Activated B cell treated with CpG ODN at 0.5 μM for 24 hours (primary cell): ENCODE data around the gene ZDHHC5. TPM values are rescaled to one million over a fixed set of nuclear protein-coding genes. Genes with fewer than 3 reads are reported as not detected.
"Not testable (repeated sequence)": the region's sequence is repeated elsewhere in the genome, so short reads cannot be mapped to it uniquely, and the experiment has no call there.

Experiments used
- ATAC-seq: fragments of 200-7000 bp; cut with Tn5 transposase; one replicate; pipeline ENCODE4 v1.10.0; 2021; ENCODE audit warnings: low read depth, mild to moderate bottlenecking, moderate library complexity
- CTCF ChIA-PET: fragments of 350-600 bp; sonication (Branson Sonifier 250); formaldehyde crosslinking; loops from one replicate; lab custom pipeline; 2021; ENCODE audit warnings: antibody characterized with exemption; lab: Charles Lee
- POLR2A ChIA-PET: fragments of 350-600 bp; sonication (Branson Sonifier 250); formaldehyde crosslinking; loops from one replicate; lab custom pipeline; 2021; ENCODE audit warnings: antibody characterized with exemption; lab: Charles Lee
- DNase-seq: peaks from one replicate; pipeline ENCODE4 v3.0.0; 2022
- H3K27ac Mint-ChIP-seq: one replicate; pipeline ENCODE4 v1.8.0; 2020; ENCODE audit warnings: mixed read lengths
- H3K27me3 Mint-ChIP-seq: one replicate; pipeline ENCODE4 v1.8.0; 2021; ENCODE audit warnings: mixed read lengths
- H3K36me3 Mint-ChIP-seq: one replicate; pipeline ENCODE4 v1.8.0; 2021; ENCODE audit warnings: low read depth, mixed read lengths
- H3K4me1 Mint-ChIP-seq: one replicate; pipeline ENCODE4 v1.8.0; 2021; ENCODE audit warnings: mixed read lengths
- H3K4me3 Mint-ChIP-seq: one replicate; pipeline ENCODE4 v1.8.0; 2020; ENCODE audit warnings: mild to moderate bottlenecking, mixed read lengths
- H3K9me3 Mint-ChIP-seq: one replicate; pipeline ENCODE4 v1.8.0; 2020; ENCODE audit warnings: mixed read lengths
- CTCF ChIP-seq: fragments of 200-600 bp; IDR thresholded peaks from one replicate; pipeline ENCODE4 v1.8.0; 2022; ENCODE audit warnings: antibody characterized with exemption, mild to moderate bottlenecking
- intact Hi-C: fragments of 100-400 bp; cut with micrococcal nuclease; formaldehyde crosslinking; loops from one replicate; pipeline ENCODE4 v1.15.1; 2024
- total RNA-seq: library from RNA; stranded (reverse); gene quantifications from 2 replicates; pipeline ENCODE4 v1.2.3, GENCODE V29; 2022

Gene ZDHHC5
- total RNA-seq, 1 donor from 2014 or later = 60.7 TPM

DNA sequence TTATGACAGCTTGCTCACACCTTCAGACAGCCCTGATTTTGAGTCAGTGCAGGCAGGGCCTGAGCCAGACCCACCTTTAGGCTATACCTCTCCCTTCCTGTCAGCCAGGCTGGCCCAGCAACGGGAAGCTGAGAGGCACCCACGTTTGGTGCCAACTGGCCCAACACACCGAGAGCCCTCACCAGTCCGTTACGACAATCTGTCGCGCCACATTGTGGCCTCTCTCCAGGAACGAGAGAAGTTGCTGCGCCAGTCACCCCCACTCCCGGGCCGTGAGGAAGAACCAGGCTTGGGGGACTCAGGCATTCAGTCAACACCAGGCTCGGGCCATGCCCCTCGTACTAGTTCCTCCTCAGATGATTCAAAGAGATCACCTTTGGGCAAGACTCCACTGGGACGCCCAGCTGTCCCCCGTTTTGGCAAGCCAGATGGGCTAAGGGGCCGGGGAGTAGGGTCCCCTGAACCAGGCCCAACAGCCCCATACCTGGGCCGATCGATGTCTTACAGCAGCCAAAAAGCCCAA is 31.0 kb downstream of the ZDHHC5 start:
- Mint-ChIP-seq H3K4me1 (no peaks in the 10 kb centered on the region), H3K27me3 (no peaks in the 10 kb centered on the region), H3K36me3 (peaks cover 84% of the 10 kb centered on the region), H3K9me3 (no peaks in the 10 kb centered on the region), H3K27ac (no peak overlapping the region), H3K4me3 (no peak overlapping the region)
- no peak for DNase-seq
- no peak for ATAC-seq
- TF ChIP-seq CTCF = no peak
- intact Hi-C loops = no loop called here
- CTCF ChIA-PET = no interaction called here
- POLR2A ChIA-PET = no interaction called here

GRCh38 chr11:57699813-57700212 is 31.9 kb downstream of the ZDHHC5 start:
- ATAC-seq = no peak
- H3K4me1 Mint-ChIP-seq = no peaks in the 10 kb centered on the region
- H3K36me3 Mint-ChIP-seq = peaks cover 87% of the 10 kb centered on the region
- no peaks in the 10 kb centered on the region for H3K9me3 Mint-ChIP-seq
- H3K4me3 Mint-ChIP-seq = no peak overlapping the region
- ChIA-PET POLR2A (no interaction called here), CTCF (no interaction called here)
- no peak overlapping the region for H3K27ac Mint-ChIP-seq
- no peak for DNase-seq
- H3K27me3 Mint-ChIP-seq = no peaks in the 10 kb centered on the region
- no peak for TF ChIP-seq CTCF
- intact Hi-C loops = no loop called here

DNA sequence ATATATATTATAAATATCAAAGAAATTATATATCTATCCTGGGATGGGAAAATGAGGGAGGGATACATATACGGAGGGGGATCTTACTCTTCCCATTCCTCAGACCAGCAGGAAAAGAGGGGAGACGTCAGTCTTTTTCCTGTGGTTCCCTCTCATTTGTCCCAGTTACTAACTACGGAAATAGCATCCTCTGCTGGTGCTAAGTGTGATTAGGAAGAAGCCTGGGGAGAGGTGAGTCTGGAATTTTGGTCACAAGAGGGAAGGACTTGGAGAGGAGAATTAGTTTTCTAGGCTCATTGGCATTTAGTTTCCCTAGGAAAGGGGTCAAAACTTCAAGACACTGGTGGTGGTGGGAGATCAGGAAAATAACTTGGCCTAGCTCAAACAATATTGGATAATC is 32.5 kb downstream of the ZDHHC5 start:
- no peaks in the 10 kb centered on the region for H3K27me3 Mint-ChIP-seq
- intact Hi-C loops = no loop called here
- H3K27ac Mint-ChIP-seq = no peak overlapping the region
- H3K4me3 Mint-ChIP-seq = no peak overlapping the region
- no peaks in the 10 kb centered on the region for H3K9me3 Mint-ChIP-seq
- DNase-seq = no peak
- ChIA-PET CTCF (no interaction called here), POLR2A (no interaction called here)
- H3K4me1 Mint-ChIP-seq = no peaks in the 10 kb centered on the region
- TF ChIP-seq CTCF = no peak
- ATAC-seq = no peak
- H3K36me3 Mint-ChIP-seq = peaks cover 84% of the 10 kb centered on the region

GRCh38 chr11:57703341-57703740 is 35.4 kb downstream of the ZDHHC5 start:
- CTCF ChIA-PET = interaction anchor here (0.7 to 1.6 kb wide), 2 partner anchors 31 to 97 kb away, joined by 3 to 5 read pairs; no protein-coding TSS in a partner anchor

GRCh38 chr11:57704932-57705331 is 37.0 kb downstream of the ZDHHC5 start:
- DNase-seq = no peak
- Mint-ChIP-seq H3K4me1 (peaks cover 8% of the 10 kb centered on the region), H3K27me3 (no peaks in the 10 kb centered on the region), H3K4me3 (no peak overlapping the region), H3K9me3 (no peaks in the 10 kb centered on the region), H3K27ac (no peak overlapping the region), H3K36me3 (peaks cover 63% of the 10 kb centered on the region)
- CTCF ChIA-PET = no interaction called here
- intact Hi-C loops = no loop called here
- no peak for ATAC-seq
- no peak for TF ChIP-seq CTCF
- POLR2A ChIA-PET = interaction anchor here (0.6 to 0.7 kb wide), 2 partner anchors 23 to 134 kb away, joined by 4 read pairs; no protein-coding TSS in a partner anchor

More at GRCh38 chr11:57703341-57703740, 35.4 kb downstream of the ZDHHC5 start:
- POLR2A ChIA-PET = interaction anchor here (0.6 to 2.3 kb wide), 3 partner anchors 9 to 830 kb away, joined by 3 to 9 read pairs (median 7); partner anchors contain the start of genes MED19 and TMX2
- ATAC-seq (no peak), DNase-seq (no peak)
- Mint-ChIP-seq H3K9me3 (no peaks in the 10 kb centered on the region), H3K4me1 (peaks cover 3% of the 10 kb centered on the region), H3K4me3 (no peak overlapping the region), H3K27me3 (no peaks in the 10 kb centered on the region), H3K27ac (no peak overlapping the region), H3K36me3 (peaks cover 71% of the 10 kb centered on the region)
- intact Hi-C loops = no loop called here
- no peak for TF ChIP-seq CTCF

- ATAC-seq, DNase-seq, CTCF ChIA-PET, intact Hi-C loops, H3K4me3 Mint-ChIP-seq, H3K9me3 Mint-ChIP-seq, H3K27me3 Mint-ChIP-seq, H3K27ac Mint-ChIP-seq: not testable (repeated sequence)
- Mint-ChIP-seq H3K4me1 (peaks cover 11% of the 10 kb centered on the region), H3K36me3 (peaks cover 59% of the 10 kb centered on the region)
- POLR2A ChIA-PET = interaction anchor here (0.6 to 0.7 kb wide), 2 partner anchors 22 to 134 kb away, joined by 4 read pairs; no protein-coding TSS in a partner anchor
Observed at GRCh38 chr11:57705432-57705831, 37.5 kb downstream of the ZDHHC5 start.
